ENCODE measurements around the gene TBRG1. TPM values are rescaled to one million over a fixed set of nuclear protein-coding genes. Genes with fewer than 3 reads are reported as not detected.
A peak's percentile ranks its signal among the peaks of the same experiment; 100 is the strongest.

Gene TBRG1
- total RNA-seq, 1 donor from 2014 or later: 20.5 TPM

DNA sequence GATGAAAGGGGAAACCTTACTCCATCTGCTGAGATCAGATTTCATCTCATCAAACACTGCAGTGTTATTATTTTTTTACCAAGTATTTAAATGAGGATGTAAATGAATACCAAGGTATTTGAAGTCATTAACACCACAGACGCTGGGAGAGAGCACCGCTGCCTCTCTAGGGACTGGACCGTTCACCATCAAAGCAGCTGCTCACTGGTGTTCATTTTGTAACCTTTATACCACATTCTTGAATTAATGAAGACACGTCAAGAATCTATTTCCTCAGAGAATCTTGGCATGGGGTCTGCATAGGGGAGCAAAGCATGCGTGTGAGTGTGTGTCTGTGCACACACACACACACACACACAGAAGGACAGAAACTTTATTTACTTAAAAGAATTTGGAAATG is 35.2 kb downstream of the TBRG1 start:
- no peak for DNase-seq (ENCODE audit: extremely low read depth, low read depth, low spot score)

DNA sequence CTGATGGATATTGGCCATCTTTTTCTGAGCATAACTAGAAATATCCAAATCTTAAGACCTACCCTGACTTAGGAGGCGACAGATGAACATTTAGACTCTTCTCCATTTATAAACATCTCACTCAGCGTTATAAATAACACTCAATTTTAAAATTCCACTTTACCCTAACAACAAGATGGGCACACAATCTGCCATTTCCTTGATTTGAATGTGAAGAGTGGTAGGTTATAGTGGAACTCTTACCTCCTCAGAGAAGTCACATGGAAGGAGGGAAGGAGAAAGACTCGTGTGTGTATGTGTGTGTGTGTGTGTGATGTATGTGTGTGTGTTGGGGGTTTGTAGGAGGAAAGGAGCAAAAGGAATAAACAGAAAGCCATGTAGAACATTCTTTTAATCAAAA is 35.8 kb downstream of the TBRG1 start:
- DNase-seq (ENCODE audit: extremely low read depth, low read depth, low spot score): no peak

GRCh38 chr11:124658986-124659385 is 36.3 kb downstream of the TBRG1 start:
- DNase-seq (ENCODE audit: extremely low read depth, low read depth, low spot score): no peak

GRCh38 chr11:124661553-124661952 is 38.9 kb downstream of the TBRG1 start:
- DNase-seq (ENCODE audit: extremely low read depth, low read depth, low spot score): no peak

DNA sequence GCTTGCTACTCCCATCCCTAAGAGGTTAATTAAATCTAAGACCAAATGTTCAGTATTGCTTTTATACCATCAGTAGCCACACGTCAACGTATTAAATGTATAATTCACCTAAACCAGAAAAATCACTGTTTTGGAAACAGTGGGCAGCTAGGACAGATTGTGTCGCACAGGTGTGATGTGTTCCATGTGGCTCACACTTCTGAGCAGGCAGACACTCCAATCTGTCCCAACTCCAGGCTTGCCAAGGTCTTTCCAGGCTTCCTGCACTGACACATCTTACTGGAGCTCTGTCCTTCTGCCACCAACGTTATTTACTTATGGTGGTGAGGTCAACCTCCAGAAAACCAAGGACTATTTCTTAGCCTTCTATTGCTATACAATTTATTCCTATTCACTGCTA is 39.4 kb downstream of the TBRG1 start:
- DNase-seq (ENCODE audit: extremely low read depth, low read depth, low spot score): no peak

GRCh38 chr11:124663861-124664260 is 41.2 kb downstream of the TBRG1 start:
- no peak for DNase-seq (ENCODE audit: extremely low read depth, low read depth, low spot score)

DNA sequence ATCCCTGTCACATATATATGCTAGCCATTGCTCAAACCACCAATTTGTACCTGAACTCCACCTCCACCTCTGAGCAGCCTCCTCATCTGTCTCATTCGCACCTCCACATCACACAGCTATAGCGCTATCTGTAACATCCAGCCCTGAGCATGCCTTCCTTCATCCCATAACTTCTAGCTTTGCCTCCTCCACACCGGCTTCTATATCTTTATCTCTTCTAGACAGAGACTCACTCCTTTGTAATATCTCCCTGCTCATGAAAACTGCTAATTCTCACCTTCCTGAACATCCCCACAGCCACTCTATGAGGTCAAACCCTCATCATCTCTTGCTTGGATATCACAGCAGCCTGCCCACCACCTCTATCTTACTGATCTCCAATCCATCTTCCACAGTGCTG is 44.9 kb downstream of the TBRG1 start:
- no peak for DNase-seq (ENCODE audit: extremely low read depth, low read depth, low spot score)

- no peak for DNase-seq (ENCODE audit: extremely low read depth, low read depth, low spot score)
These were observed 46.5 kb downstream of the TBRG1 start for GRCh38 chr11:124669193-124669592.

DNA sequence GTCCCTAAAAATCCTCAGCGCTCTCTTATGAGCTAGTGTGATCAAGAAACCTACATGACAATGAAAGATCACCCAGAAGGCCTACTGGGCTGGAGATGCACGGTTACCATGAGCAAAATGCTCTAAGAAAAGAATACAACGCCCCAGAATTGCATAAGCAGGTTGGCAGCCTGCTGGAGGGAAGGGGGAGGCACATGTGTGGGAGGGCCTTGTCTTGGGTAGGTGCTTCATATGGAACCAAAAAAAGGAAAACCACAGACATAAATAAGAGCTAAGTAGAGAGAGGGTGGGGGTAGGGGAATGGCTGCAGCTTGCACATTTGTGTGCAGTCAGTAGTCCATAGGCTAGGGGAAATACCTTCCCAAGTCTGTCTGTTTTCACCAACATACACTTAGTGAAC is 48.1 kb downstream of the TBRG1 start:
- DNase-seq (ENCODE audit: extremely low read depth, low read depth, low spot score): no peak

DNA sequence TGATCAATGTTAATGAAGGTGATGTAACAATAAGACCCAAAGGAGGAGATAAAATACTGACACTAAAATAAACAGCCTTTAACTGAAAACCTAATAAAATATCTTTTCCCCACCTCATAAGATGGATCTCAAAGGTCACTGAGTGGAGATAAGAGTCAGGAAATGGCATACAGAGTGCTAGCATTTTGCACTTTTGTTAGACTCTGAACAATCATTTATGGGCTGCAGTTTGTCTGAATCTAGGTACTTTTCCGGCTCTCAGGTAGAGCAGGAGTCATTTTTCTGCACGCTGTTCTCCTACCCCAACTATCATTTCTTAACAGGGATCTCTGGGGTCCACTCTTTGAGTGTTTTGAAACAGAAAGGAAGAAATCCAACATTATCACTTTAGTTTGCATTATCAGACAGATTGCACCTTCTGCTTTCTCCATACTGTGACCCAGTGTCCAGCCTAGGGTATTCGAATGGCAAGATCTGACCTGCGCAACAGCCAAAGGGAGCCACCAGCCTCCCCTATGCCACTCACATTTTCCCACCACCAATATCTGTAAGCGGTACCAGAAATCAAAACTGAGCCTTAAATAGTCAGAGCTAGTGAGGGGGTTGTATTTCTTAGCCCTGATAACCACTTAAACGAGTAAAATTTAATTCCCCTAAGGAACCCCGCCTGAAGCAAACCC is 50.0 kb downstream of the TBRG1 start:
- DNase-seq (ENCODE audit: extremely low read depth, low read depth, low spot score): no peak

GRCh38 chr11:124673333-124674167 is 50.9 kb downstream of the TBRG1 start, which contains the start of the genes SIAE and SPA17:
Gene SIAE, minus strand, starts transcription at chr11:124673739. Its CDS starts 31 bp downstream, at chr11:124673708.
Gene SPA17, plus strand, starts transcription at chr11:124673904. Its CDS starts 1,361 bp downstream, at chr11:124675265.
- DNase-seq (ENCODE audit: extremely low read depth, low read depth, low spot score): peak; percentile 81

DNA sequence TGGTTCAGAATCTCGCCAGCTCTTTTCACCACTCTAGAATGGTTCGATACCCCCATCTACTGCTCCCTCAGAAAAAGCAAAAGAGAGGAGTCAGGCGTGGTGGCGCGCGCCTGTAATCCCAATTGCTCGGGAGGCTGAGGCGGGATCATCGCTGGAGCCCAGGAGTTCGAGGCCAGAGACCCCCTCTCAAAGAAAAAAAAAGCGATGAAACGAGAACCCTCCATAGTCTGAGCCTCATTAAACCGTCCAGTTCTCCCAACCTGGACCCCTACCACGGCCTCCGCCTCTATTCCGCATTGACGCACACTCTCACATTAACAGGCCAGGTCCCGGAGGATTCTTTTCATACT is 51.5 kb downstream of the TBRG1 start:
- no peak for DNase-seq (ENCODE audit: extremely low read depth, low read depth, low spot score)

- DNase-seq (ENCODE audit: extremely low read depth, low read depth, low spot score): no peak
These were observed 51.9 kb downstream of the TBRG1 start for GRCh38 chr11:124674571-124674970.

DNA sequence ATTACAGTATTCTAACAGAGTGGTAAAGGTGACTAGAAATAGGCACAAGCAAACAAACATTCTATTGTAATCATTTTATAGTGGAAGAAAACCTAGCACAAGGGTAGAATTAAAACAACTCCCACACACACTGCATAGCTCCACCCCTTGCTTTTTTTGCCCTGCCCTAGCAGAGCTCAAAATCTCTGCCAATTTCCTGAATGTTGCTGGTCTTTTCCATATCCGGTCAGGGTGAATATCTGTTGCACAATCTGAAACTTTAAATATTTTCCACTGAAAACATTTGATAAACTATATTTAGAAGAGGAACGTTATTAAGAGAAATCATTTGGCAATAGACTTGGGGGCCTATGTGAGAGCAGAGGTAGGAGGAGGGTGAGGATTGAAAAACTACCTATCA is 53.7 kb downstream of the TBRG1 start:
- DNase-seq (ENCODE audit: extremely low read depth, low read depth, low spot score): no peak

DNA sequence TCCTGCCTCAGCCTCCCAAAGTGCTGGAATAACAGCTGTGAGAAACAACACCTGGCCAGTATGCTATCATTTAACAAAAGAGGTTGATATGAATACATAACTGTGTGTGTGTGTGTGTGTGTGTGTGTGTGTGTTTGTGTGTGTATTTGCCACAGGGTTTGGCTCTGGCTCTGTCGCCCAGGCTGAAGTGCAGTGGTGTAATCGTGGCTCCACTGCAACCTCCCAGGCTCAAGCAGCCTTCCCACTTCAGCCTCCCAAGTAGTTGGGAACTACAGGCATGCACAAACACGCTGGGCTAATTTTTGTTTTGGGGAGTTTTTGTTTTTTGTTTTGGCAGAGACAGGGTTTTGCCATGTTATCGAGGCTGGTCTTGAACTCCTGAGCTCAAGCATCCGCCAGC is 55.8 kb downstream of the TBRG1 start:
- no peak for DNase-seq (ENCODE audit: extremely low read depth, low read depth, low spot score)

DNA sequence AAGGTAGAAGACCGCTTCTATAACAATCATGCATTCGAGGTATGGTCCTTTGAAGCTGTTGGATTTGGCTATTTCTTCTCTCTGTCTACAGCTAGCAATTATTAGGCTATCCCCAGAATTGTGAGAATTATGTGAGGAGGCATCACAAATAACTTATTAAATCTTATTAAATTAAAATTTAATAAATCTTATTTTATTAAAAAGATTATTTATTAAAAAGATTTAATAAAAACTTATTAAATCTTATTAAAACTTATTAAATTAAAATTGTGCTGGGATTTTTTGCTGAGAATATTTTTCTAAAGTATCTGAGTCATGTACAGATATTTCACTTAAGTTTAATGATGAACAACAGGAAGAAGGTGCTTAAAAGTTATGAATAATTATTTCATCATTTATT is 58.8 kb downstream of the TBRG1 start:
- no peak for DNase-seq (ENCODE audit: extremely low read depth, low read depth, low spot score)

DNA sequence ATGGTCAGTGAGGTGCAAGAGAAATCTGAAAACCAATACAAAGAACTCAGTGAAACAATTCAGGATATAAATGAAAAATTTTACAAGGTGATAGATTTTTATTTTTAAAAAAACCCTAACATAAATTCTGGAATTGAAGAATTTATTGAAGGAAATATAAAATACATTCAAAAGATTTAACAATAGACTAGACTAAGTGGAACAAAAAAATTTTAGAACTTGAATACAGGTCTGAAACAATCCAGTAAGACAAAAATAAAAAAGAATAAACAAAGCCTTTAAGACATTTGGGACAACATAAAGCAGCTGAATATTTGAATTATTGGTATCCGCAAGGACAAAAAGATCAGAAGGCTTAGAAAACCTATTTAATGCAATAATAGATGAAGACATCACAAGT is 59.8 kb downstream of the TBRG1 start:
- DNase-seq (ENCODE audit: extremely low read depth, low read depth, low spot score): no peak

Other genes starting within 250 kb of the TBRG1 start
- not detected in 2 replicates for gene OR8B2, start 238.4 kb upstream of the TBRG1 start, total RNA-seq
- not detected in 2 replicates for gene OR8B3, start 223.8 kb upstream of the TBRG1 start, total RNA-seq
- not detected in 2 replicates for gene OR8B4, start 198.0 kb upstream of the TBRG1 start, total RNA-seq
- gene OR8B8, start 177.2 kb upstream of the TBRG1 start, total RNA-seq: not detected in 2 replicates
- gene OR8B12, start 79.2 kb upstream of the TBRG1 start, total RNA-seq: not detected in 2 replicates
- not detected in 2 replicates for gene OR8A1, start 52.9 kb upstream of the TBRG1 start, total RNA-seq
- gene PANX3, start 11.4 kb upstream of the TBRG1 start, total RNA-seq: not detected in 2 replicates
- 39.5 and 53.8 TPM in 2 replicates for gene SIAE, start 50.9 kb downstream of the TBRG1 start, total RNA-seq
- gene SPA17, start 51.0 kb downstream of the TBRG1 start, total RNA-seq: 6.9 and 11.1 TPM in 2 replicates
- 10.6 and 14.4 TPM in 2 replicates for gene NRGN, start 117.1 kb downstream of the TBRG1 start, total RNA-seq
- 1.1 TPM in 1 of 2 replicates, not detected in the other for gene VSIG2, start 129.4 kb downstream of the TBRG1 start, total RNA-seq
- 297 and 465 TPM in 2 replicates for gene ESAM, start 139.4 kb downstream of the TBRG1 start, total RNA-seq
- gene MSANTD2, start 177.5 kb downstream of the TBRG1 start, total RNA-seq: 10.1 and 17.4 TPM in 2 replicates
- 9.7 and 11.2 TPM in 2 replicates for gene ROBO3, start 242.6 kb downstream of the TBRG1 start, total RNA-seq